Activated B cell treated with CpG ODN at 0.5 μM for 24 hours (primary cell): ENCODE data around the gene KIF21B. TPM values are rescaled to one million over a fixed set of nuclear protein-coding genes. Genes with fewer than 3 reads are reported as not detected.

Experiments used
- ATAC-seq: fragments of 200-7000 bp; cut with Tn5 transposase; one replicate; pipeline ENCODE4 v1.10.0; 2021; ENCODE audit warnings: low read depth, mild to moderate bottlenecking, moderate library complexity
- CTCF ChIA-PET: fragments of 350-600 bp; sonication (Branson Sonifier 250); formaldehyde crosslinking; loops from one replicate; lab custom pipeline; 2021; ENCODE audit warnings: antibody characterized with exemption; lab: Charles Lee
- POLR2A ChIA-PET: fragments of 350-600 bp; sonication (Branson Sonifier 250); formaldehyde crosslinking; loops from one replicate; lab custom pipeline; 2021; ENCODE audit warnings: antibody characterized with exemption; lab: Charles Lee
- DNase-seq: peaks from one replicate; pipeline ENCODE4 v3.0.0; 2022
- H3K27ac Mint-ChIP-seq: one replicate; pipeline ENCODE4 v1.8.0; 2020; ENCODE audit warnings: mixed read lengths
- H3K27me3 Mint-ChIP-seq: one replicate; pipeline ENCODE4 v1.8.0; 2021; ENCODE audit warnings: mixed read lengths
- H3K36me3 Mint-ChIP-seq: one replicate; pipeline ENCODE4 v1.8.0; 2021; ENCODE audit warnings: low read depth, mixed read lengths
- H3K4me1 Mint-ChIP-seq: one replicate; pipeline ENCODE4 v1.8.0; 2021; ENCODE audit warnings: mixed read lengths
- H3K4me3 Mint-ChIP-seq: one replicate; pipeline ENCODE4 v1.8.0; 2020; ENCODE audit warnings: mild to moderate bottlenecking, mixed read lengths
- H3K9me3 Mint-ChIP-seq: one replicate; pipeline ENCODE4 v1.8.0; 2020; ENCODE audit warnings: mixed read lengths
- CTCF ChIP-seq: fragments of 200-600 bp; IDR thresholded peaks from one replicate; pipeline ENCODE4 v1.8.0; 2022; ENCODE audit warnings: antibody characterized with exemption, mild to moderate bottlenecking
- intact Hi-C: fragments of 100-400 bp; cut with micrococcal nuclease; formaldehyde crosslinking; loops from one replicate; pipeline ENCODE4 v1.15.1; 2024
- total RNA-seq: library from RNA; stranded (reverse); gene quantifications from 2 replicates; pipeline ENCODE4 v1.2.3, GENCODE V29; 2022

Gene KIF21B
- total RNA-seq, 1 donor from 2014 or later: 31.8 TPM

- intact Hi-C loops: no loop called here
- DNase-seq: no peak
- peaks cover 18% of the 10 kb centered on the region for H3K36me3 Mint-ChIP-seq
- H3K9me3 Mint-ChIP-seq: no peaks in the 10 kb centered on the region
- peaks cover 75% of the 10 kb centered on the region for H3K4me1 Mint-ChIP-seq
- H3K27me3 Mint-ChIP-seq: no peaks in the 10 kb centered on the region
- POLR2A ChIA-PET: interaction anchor here (0.8 to 2.1 kb wide), 2 partner anchors 8 to 11 kb away, joined by 3 to 9 read pairs; partner anchors contain the start of gene KIF21B
- CTCF ChIA-PET: interaction anchor here (1.2 to 9.7 kb wide), 5 partner anchors 27 to 55 kb away, joined by 4 to 53 read pairs (median 9); no protein-coding TSS in a partner anchor
- no peak overlapping the region for H3K4me3 Mint-ChIP-seq
- TF ChIP-seq CTCF: no peak
- no peak overlapping the region for H3K27ac Mint-ChIP-seq
- no peak for ATAC-seq
These were observed 8.7 kb downstream of the KIF21B start for GRCh38 chr1:201014816-201015200.

- Mint-ChIP-seq H3K27me3 (no peaks in the 10 kb centered on the region), H3K36me3 (peaks cover 23% of the 10 kb centered on the region), H3K4me3 (no peak overlapping the region), H3K4me1 (peaks cover 71% of the 10 kb centered on the region), H3K9me3 (no peaks in the 10 kb centered on the region), H3K27ac (no peak overlapping the region)
- ATAC-seq (no peak), DNase-seq (no peak)
- intact Hi-C loops: no loop called here
- ChIA-PET CTCF (interaction anchor here (1.2 to 9.7 kb wide), 4 partner anchors 29 to 54 kb away, joined by 4 to 53 read pairs (median 11); no protein-coding TSS in a partner anchor), POLR2A (interaction anchor here (2.1 kb wide), 1 partner anchor 12 kb away, joined by 9 read pairs; no protein-coding TSS in a partner anchor)
- TF ChIP-seq CTCF: no peak
These were observed 9.3 kb downstream of the KIF21B start for GRCh38 chr1:201013991-201014815.

DNA sequence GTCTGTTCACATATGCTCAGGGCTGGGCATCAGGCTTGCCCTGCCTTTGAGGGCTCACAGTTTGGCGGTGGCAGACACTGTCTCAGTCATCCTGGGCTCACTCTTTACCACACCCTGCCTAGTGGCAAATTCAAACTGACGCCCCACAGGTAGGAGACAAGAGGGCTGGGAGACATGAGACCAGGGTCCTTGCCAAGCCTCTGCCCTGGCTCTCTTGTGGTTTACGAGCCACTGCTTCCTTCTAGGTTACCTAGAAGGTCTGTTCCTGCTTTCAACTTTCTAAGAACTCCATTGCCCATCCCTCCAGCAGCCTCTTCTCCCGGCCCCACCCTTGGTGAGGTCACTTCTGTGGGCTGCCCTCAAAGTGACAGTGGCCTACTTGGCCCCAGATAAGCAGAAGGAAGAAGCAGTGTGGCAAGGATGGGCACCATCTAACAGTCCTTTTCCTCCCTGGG is 10.5 kb downstream of the KIF21B start:
- Mint-ChIP-seq H3K4me3 (no peak overlapping the region), H3K27ac (no peak overlapping the region), H3K27me3 (no peaks in the 10 kb centered on the region), H3K4me1 (peaks cover 60% of the 10 kb centered on the region), H3K36me3 (peaks cover 30% of the 10 kb centered on the region), H3K9me3 (no peaks in the 10 kb centered on the region)
- ChIA-PET POLR2A (no interaction called here), CTCF (interaction anchor here (1.0 to 1.5 kb wide), 2 partner anchors 30 to 41 kb away, joined by 3 to 4 read pairs; no protein-coding TSS in a partner anchor)
- intact Hi-C loops: no loop called here
- DNase-seq: no peak
- no peak for TF ChIP-seq CTCF
- ATAC-seq: no peak

GRCh38 chr1:201011616-201012015 is 11.9 kb downstream of the KIF21B start:
- no peak for TF ChIP-seq CTCF
- Mint-ChIP-seq H3K36me3 (peaks cover 30% of the 10 kb centered on the region), H3K27ac (no peak overlapping the region), H3K4me1 (peaks cover 45% of the 10 kb centered on the region), H3K27me3 (no peaks in the 10 kb centered on the region), H3K4me3 (no peak overlapping the region), H3K9me3 (no peaks in the 10 kb centered on the region)
- DNase-seq: no peak
- POLR2A ChIA-PET: no interaction called here
- intact Hi-C loops: no loop called here
- no peak for ATAC-seq
- CTCF ChIA-PET: interaction anchor here (1.5 kb wide), 1 partner anchor 31 kb away, joined by 3 read pairs; no protein-coding TSS in a partner anchor
